DOHH2 (cell line): ENCODE data around the gene ADAMTSL5.

ENCODE experiments used
- CTCF ChIP-seq: fragments of 200-600 bp; sonication (generic); IDR thresholded peaks from one replicate; pipeline ENCODE4 v1.5.1; 2014; ENCODE audit warnings: antibody characterized with exemption, mild to moderate bottlenecking, low read depth, low read length; ENCODE audit not compliant: poor library complexity, severe bottlenecking
- EZH2phosphoT487 ChIP-seq: fragments of 200-600 bp; sonication (generic); IDR thresholded peaks from 2 replicates; pipeline ENCODE4 v1.6.1; 2017; ENCODE audit warnings: borderline replicate concordance, mild to moderate bottlenecking, antibody characterized with exemption, low read length, moderate library complexity, mixed read lengths

- no peak for TF ChIP-seq CTCF
- TF ChIP-seq EZH2phosphoT487 = no peak
These were observed 33.7 kb downstream of the ADAMTSL5 start, which contains the start of gene C19orf25 for GRCh38 chr19:1478934-1479707.
